OCI-LY1 (cell line): ENCODE measurements around the gene ZBTB7C.

Experiments used
- H2AFZ ChIP-seq: fragments of 200-600 bp; sonication (generic), shearing (Covaris generic); 2 replicates; pipeline ENCODE4 v1.6.0; 2014; ENCODE audit warnings: antibody characterized with exemption, mild to moderate bottlenecking, low read length
- H3F3A ChIP-seq: fragments of 200-600 bp; sonication (generic), shearing (Covaris generic); 2 replicates; pipeline ENCODE4 v1.6.0; 2014; ENCODE audit warnings: mild to moderate bottlenecking, antibody characterized with exemption, low read length, moderate library complexity; ENCODE audit not compliant: insufficient read depth
- H3K27ac ChIP-seq: fragments of 200-600 bp; sonication (generic); 2 replicates; pipeline ENCODE4 v1.5.1; 2014; ENCODE audit warnings: low read length, mixed run types, mild to moderate bottlenecking, low read depth; ENCODE audit not compliant: poor library complexity, severe bottlenecking
- H3K27me3 ChIP-seq: fragments of 200-600 bp; sonication (generic); 2 replicates; pipeline ENCODE4 v1.6.0; 2014; ENCODE audit warnings: antibody characterized with exemption, mild to moderate bottlenecking, low read length, moderate library complexity; ENCODE audit not compliant: insufficient read depth
- H3K36me3 ChIP-seq: fragments of 200-600 bp; sonication (generic); 2 replicates; pipeline ENCODE4 v1.6.1; 2014; ENCODE audit warnings: mild to moderate bottlenecking, antibody characterized with exemption, low read length, moderate library complexity, mixed read lengths; ENCODE audit not compliant: insufficient read depth
- H3K4me1 ChIP-seq: fragments of 200-600 bp; sonication (generic); 2 replicates; pipeline ENCODE4 v1.5.1; 2014; ENCODE audit warnings: mild to moderate bottlenecking, low read length, moderate library complexity; ENCODE audit not compliant: insufficient read depth, severe bottlenecking
- H3K4me2 ChIP-seq: fragments of 200-600 bp; sonication (generic), shearing (Covaris generic); 2 replicates; pipeline ENCODE4 v1.6.1; 2014; ENCODE audit warnings: low read length
- H3K4me3 ChIP-seq: fragments of 200-600 bp; sonication (generic); 2 replicates; pipeline ENCODE4 v1.5.1; 2014; ENCODE audit warnings: low read length, low read depth, mild to moderate bottlenecking, mixed read lengths; ENCODE audit not compliant: poor library complexity, severe bottlenecking
- H3K79me2 ChIP-seq: fragments of 200-600 bp; shearing (Covaris generic); 2 replicates; pipeline ENCODE4 v1.6.1; 2016; ENCODE audit warnings: mixed run types, low read length, mixed read lengths; ENCODE audit not compliant: insufficient read depth
- H3K9ac ChIP-seq: fragments of 200-600 bp; sonication (generic), shearing (Covaris generic); 2 replicates; pipeline ENCODE4 v1.6.1; 2014; ENCODE audit warnings: mild to moderate bottlenecking, low read length, mixed read lengths
- H3K9me2 ChIP-seq: fragments of 200-600 bp; sonication (generic), shearing (Covaris generic); 2 replicates; pipeline ENCODE4 v1.6.1; 2014; ENCODE audit warnings: low read depth, mild to moderate bottlenecking, low read length, mixed read lengths
- H3K9me3 ChIP-seq: fragments of 200-600 bp; shearing (Covaris generic); 2 replicates; pipeline ENCODE4 v1.6.1; 2014; ENCODE audit warnings: low read length, mixed read lengths
- H4K20me1 ChIP-seq: fragments of 200-600 bp; sonication (generic), shearing (Covaris generic); 2 replicates; pipeline ENCODE4 v1.6.0; 2016; ENCODE audit warnings: mild to moderate bottlenecking, low read length; ENCODE audit not compliant: insufficient read depth
- EZH2 ChIP-seq: fragments of 200-600 bp; sonication (generic), shearing (Covaris generic); IDR thresholded peaks from 2 replicates; pipeline ENCODE4 v1.8.0; 2017; ENCODE audit warnings: borderline replicate concordance, mixed run types, mild to moderate bottlenecking, antibody characterized with exemption, low read length, moderate library complexity, mixed read lengths
- TF ChIP-seq, protein P1 (sequence below): fragments of 200-600 bp; sonication (generic), shearing (Covaris generic); IDR thresholded peaks from 2 replicates; pipeline ENCODE4 v1.5.1; 2017; ENCODE audit warnings: mild to moderate bottlenecking, antibody characterized with exemption, low read length, moderate library complexity, mixed read lengths

ZBTB7C gene

GRCh38 chr18:48361801-48362200 is 47.4 kb downstream of the ZBTB7C start:
- H4K20me1 ChIP-seq, result no peaks in the 10 kb centered on the region

DNA sequence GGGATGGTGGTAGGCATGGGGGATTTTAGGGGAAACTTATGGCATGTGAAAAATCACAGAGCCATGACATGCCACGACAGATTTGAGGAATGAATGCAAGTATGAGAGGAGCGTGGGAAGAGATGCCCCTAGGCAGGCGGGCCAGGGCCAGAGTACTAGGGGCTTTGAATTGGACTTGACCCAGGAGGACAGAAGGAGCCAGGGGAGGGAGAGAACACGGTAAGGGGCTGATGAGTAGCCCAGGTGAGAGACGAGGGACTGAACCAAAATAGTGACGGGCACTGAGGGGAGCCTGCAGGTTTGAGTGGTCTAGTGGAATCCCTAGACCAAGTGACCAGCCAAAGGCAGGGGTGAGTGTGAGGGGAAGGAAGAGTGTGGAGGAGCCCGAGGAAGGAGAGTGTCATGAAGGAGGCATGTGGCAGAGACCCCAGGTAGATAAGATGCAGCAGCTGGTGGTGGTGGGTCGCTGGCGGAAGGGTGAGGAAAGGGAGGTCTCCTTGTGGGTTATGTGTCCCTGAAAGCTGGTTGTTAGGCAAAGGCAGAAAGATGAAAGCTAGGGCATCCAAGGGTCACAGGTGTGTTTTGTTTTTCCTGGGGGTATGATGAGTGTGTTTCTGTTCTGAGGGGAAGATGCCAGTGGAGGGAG is 48.7 kb downstream of the ZBTB7C start:
- Histone ChIP-seq H3K4me3 (no peak overlapping the region), H3K4me2 (no peak overlapping the region), H3K4me1 (no peaks in the 10 kb centered on the region), H3K9me3 (no peaks in the 10 kb centered on the region), H4K20me1 (no peaks in the 10 kb centered on the region), H3F3A (no peaks in the 10 kb centered on the region), H2AFZ (no peak overlapping the region), H3K9me2 (no peaks in the 10 kb centered on the region), H3K9ac (no peak overlapping the region), H3K79me2 (no peaks in the 10 kb centered on the region), H3K27ac (no peak overlapping the region), H3K36me3 (no peaks in the 10 kb centered on the region), H3K27me3 (no peaks in the 10 kb centered on the region; the same call in 1 of the 2 replicates)
- TF ChIP-seq, protein P1, sequence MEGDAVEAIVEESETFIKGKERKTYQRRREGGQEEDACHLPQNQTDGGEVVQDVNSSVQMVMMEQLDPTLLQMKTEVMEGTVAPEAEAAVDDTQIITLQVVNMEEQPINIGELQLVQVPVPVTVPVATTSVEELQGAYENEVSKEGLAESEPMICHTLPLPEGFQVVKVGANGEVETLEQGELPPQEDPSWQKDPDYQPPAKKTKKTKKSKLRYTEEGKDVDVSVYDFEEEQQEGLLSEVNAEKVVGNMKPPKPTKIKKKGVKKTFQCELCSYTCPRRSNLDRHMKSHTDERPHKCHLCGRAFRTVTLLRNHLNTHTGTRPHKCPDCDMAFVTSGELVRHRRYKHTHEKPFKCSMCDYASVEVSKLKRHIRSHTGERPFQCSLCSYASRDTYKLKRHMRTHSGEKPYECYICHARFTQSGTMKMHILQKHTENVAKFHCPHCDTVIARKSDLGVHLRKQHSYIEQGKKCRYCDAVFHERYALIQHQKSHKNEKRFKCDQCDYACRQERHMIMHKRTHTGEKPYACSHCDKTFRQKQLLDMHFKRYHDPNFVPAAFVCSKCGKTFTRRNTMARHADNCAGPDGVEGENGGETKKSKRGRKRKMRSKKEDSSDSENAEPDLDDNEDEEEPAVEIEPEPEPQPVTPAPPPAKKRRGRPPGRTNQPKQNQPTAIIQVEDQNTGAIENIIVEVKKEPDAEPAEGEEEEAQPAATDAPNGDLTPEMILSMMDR, result no peak

More at GRCh38 chr18:48361801-48362200, 47.4 kb downstream of the ZBTB7C start:
- Histone ChIP-seq H3F3A (no peaks in the 10 kb centered on the region), H3K4me3 (no peak overlapping the region), H2AFZ (no peak overlapping the region), H3K79me2 (no peaks in the 10 kb centered on the region), H3K9me3 (no peaks in the 10 kb centered on the region), H3K9me2 (no peaks in the 10 kb centered on the region), H3K27me3 (no peaks in the 10 kb centered on the region; the same call in 1 of the 2 replicates), H3K4me1 (no peaks in the 10 kb centered on the region), H3K9ac (no peak overlapping the region), H3K4me2 (no peak overlapping the region), H3K36me3 (no peaks in the 10 kb centered on the region), H3K27ac (no peak overlapping the region)
- no peak for TF ChIP-seq EZH2
- TF ChIP-seq, protein P1, result no peak

- Histone ChIP-seq H3K27ac (no peak overlapping the region), H3K4me2 (no peak overlapping the region), H3K9ac (no peak overlapping the region), H4K20me1 (no peaks in the 10 kb centered on the region), H3K9me3 (no peaks in the 10 kb centered on the region), H3K79me2 (no peaks in the 10 kb centered on the region), H3K36me3 (no peaks in the 10 kb centered on the region), H3K9me2 (no peaks in the 10 kb centered on the region), H3K27me3 (no peaks in the 10 kb centered on the region), H3K4me1 (no peaks in the 10 kb centered on the region), H3F3A (no peaks in the 10 kb centered on the region), H2AFZ (no peak overlapping the region), H3K4me3 (no peak overlapping the region)
- TF ChIP-seq EZH2, result no peak
- TF ChIP-seq, protein P1, result no peak
These were observed 49.6 kb downstream of the ZBTB7C start for GRCh38 chr18:48359626-48360025.
